Skeletal muscle tissue (tissue), 4 donors: ENCODE results near the gene C1QTNF9. TPM values are rescaled to one million over a fixed set of nuclear protein-coding genes. Genes with fewer than 3 reads are reported as not detected.
"Not testable (repeated sequence)": the region's sequence is repeated elsewhere in the genome, so short reads cannot be mapped to it uniquely, and the experiment has no call there.

ENCODE experiments used
- H3K27ac ChIP-seq: one replicate; pipeline ENCODE4 v1.7.0; 2013; ENCODE audit warnings: mild to moderate bottlenecking, low read depth, low read length, inconsistent platforms
- H3K27me3 ChIP-seq, 3 donors: one replicate each; pipeline ENCODE4 v1.7.0; 2013; ENCODE audit warnings: low read length in 3 of 3; ENCODE audit not compliant: control insufficient read depth in 3 of 3, insufficient read depth in 3 of 3
- H3K36me3 ChIP-seq, 3 donors: one replicate each; pipeline ENCODE4 v1.7.0; 2013; ENCODE audit warnings: low read length in 3 of 3; ENCODE audit not compliant: control insufficient read depth in 3 of 3, insufficient read depth in 3 of 3
- H3K4me1 ChIP-seq, 3 donors: one replicate each; pipeline ENCODE4 v1.7.0; 2013; ENCODE audit warnings: low read length in 3 of 3, mild to moderate bottlenecking in 3 of 3; ENCODE audit not compliant: control insufficient read depth in 3 of 3, insufficient read depth in 3 of 3
- H3K4me3 ChIP-seq, 3 donors: one replicate each; pipeline ENCODE4 v1.7.0; 2013; ENCODE audit warnings: low read length in 3 of 3
- H3K9ac ChIP-seq, 3 donors: one replicate each; pipeline ENCODE4 v1.7.0; 2013; ENCODE audit warnings: low read length in 3 of 3, mild to moderate bottlenecking in 3 of 3, moderate library complexity in 2 of 3, low read depth in 1 of 3
- H3K9me3 ChIP-seq, 3 donors: one replicate each; pipeline ENCODE4 v1.7.0; 2013; ENCODE audit warnings: low read length in 3 of 3; ENCODE audit not compliant: control insufficient read depth in 3 of 3
- total RNA-seq: library from RNA; depleted of rRNA; stranded (reverse); fragments of >200 nt; gene quantifications from one replicate; pipeline ENCODE4 v1.2.3, GENCODE V29; 2014
- donor health status: Osteomylitis.

Gene C1QTNF9
- total RNA-seq, 1 donor from 2014 or later: 2.6 TPM

DNA sequence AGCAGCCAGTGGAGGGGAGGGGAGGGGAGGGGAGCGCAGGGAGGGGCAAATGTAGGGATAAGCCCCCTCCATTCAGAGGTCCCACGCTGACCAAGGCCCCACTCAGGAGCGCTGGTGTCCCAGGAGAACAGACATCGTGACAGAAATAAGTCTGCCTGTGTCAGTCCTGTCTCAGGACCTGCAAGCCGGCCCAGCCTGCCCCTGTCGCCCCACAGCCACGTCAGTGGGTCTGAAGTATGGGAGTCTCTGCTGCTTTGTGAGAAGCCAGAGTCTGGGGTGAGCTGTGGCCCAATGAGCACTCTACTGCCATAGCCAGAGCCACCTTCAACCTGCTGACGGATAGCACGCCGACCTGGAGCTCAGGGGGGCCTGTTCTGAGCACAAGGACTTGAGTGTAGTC is 8.5 kb downstream of the C1QTNF9 start:
- not testable (repeated sequence) for H3K4me1 ChIP-seq, H3K9ac ChIP-seq, H3K27ac ChIP-seq, H3K9me3 ChIP-seq, H3K27me3 ChIP-seq, H3K4me3 ChIP-seq, H3K36me3 ChIP-seq

DNA sequence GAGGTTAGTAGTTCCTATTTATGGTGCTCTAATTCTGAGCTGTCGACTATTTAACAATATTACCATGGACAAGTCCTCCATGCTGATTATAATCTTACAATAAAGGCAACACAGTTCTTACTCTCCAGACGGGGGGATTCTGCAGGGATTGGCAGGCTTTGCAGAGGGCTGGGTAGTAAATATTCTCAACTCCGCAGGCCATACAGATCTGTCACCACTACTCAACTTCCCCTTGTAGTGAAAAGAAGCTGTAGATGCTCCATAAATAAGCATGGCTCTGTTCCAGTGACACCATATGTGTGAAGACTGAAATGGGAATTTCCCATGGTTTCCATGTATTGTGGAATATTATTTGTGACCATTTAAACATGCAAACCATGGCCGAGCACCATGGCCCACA is 9.5 kb downstream of the C1QTNF9 start:
- H3K36me3 ChIP-seq, H3K27ac ChIP-seq, H3K27me3 ChIP-seq, H3K9me3 ChIP-seq, H3K4me1 ChIP-seq, H3K9ac ChIP-seq, H3K4me3 ChIP-seq: not testable (repeated sequence)

DNA sequence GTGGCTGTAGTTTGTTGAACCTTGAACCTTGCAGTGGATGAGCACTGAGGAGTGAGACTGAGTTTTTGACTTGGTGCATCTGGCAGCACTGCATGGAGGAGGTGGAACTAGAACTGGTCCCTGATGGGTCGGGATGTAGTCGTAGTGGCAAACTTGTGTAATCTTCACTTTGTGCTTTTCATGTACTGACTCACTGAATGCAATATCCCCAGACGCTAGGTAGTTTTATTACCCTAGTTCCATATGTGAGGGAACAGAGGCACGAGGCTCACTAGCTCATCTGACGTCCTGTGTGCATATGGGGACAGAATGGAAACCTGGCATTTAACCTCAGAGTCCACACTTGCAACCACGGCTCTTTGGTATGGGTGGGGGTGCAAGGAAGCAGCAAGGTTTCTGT is 10.3 kb downstream of the C1QTNF9 start:
- not testable (repeated sequence) for H3K9me3 ChIP-seq, H3K36me3 ChIP-seq, H3K27me3 ChIP-seq, H3K4me1 ChIP-seq, H3K9ac ChIP-seq, H3K4me3 ChIP-seq, H3K27ac ChIP-seq

DNA sequence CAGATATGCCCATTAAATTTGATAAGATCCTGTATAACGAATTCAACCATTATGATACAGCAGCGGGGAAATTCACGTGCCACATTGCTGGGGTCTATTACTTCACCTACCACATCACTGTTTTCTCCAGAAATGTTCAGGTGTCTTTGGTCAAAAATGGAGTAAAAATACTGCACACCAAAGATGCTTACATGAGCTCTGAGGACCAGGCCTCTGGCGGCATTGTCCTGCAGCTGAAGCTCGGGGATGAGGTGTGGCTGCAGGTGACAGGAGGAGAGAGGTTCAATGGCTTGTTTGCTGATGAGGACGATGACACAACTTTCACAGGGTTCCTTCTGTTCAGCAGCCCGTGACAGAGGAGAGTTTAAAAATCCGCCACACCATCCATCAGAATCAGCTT is 12.0 kb downstream of the C1QTNF9 start:
- not testable (repeated sequence) for H3K27ac ChIP-seq, H3K4me3 ChIP-seq, H3K9ac ChIP-seq, H3K9me3 ChIP-seq, H3K27me3 ChIP-seq, H3K4me1 ChIP-seq, H3K36me3 ChIP-seq

DNA sequence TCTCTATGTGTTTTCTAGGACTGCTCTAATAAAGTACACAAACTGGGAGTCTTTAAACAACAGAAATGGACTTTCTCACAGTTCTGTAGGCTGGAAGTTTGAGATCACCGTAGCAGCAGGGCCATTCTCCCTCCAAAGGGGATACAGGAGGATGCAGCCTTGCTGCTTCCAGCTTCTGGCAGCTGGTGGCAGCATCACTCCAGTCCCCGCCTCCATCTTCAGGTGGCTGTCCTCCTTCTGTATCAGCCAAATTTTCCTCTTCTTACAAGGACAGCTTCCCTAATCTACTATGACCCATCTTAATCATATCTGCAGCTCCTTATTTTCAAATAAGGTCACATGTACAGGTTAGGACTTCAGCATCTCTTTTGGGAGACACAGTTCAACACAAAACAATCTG is 13.1 kb downstream of the C1QTNF9 start:
- H3K9ac ChIP-seq, H3K27me3 ChIP-seq, H3K4me3 ChIP-seq, H3K36me3 ChIP-seq, H3K4me1 ChIP-seq, H3K27ac ChIP-seq, H3K9me3 ChIP-seq: not testable (repeated sequence)

DNA sequence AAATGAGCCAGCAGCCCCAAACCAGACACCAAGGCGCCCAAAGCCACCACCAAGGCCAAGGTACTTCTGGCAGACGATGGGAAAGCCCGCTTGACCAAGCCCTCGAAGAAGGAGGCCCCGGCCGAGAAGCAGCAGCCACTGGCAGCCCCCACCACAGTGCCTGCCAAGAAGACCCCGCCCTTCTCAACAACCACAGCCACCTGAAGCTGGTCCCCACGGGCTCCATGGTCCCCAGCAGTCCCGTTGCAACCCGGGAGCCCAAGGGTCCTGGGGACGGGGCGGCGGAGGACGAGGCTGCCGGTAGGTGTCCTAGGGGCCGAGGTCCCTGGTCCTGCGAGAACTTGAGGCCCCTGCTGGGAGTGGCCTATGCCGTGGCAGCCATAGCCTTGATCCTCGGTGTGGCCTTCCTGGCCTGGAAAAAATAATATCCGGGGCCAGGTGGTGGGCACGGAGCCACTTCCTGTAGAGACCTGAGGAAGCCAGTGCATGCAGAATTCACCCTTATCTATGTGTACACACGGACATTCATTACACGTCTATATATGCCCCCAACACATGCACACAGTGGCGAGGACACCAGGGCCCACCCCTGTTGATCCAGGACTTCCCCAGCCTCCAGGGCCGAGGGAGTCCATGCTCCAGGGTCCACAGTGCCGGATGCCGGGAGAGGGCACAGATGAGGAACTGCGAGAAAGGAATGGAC is 13.8 kb downstream of the C1QTNF9 start:
- no peak overlapping the region for H3K4me3 ChIP-seq
- H3K36me3 ChIP-seq: no peaks in the 10 kb centered on the region
- no peak overlapping the region for H3K9ac ChIP-seq
- peaks cover 0 to 9% (median 0%) of the 10 kb centered on the region in 3 donors for H3K27me3 ChIP-seq
- no peaks in the 10 kb centered on the region for H3K9me3 ChIP-seq
- H3K27ac ChIP-seq: no peak overlapping the region
- H3K4me1 ChIP-seq: no peaks in the 10 kb centered on the region

DNA sequence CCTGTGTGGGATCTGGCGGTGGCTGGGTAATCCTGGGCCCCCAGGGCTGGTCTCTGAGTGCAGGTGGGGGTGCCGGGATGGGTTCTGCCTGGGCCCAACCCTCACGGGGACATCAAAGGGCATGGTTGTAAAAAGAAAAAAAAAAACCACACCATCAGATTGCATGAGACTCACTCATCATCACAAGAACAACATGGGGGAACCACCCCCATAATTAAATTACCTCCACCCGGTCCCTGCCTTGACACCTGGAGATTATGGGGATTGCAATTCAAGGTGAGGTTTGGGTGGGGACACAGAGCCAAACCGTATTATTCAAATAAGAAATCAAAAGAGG is 14.3 kb downstream of the C1QTNF9 start:
- Histone ChIP-seq H3K27ac (no peak overlapping the region), H3K36me3 (no peaks in the 10 kb centered on the region), H3K4me3 (no peak overlapping the region), H3K27me3 (peaks cover 0 to 13% (median 0%) of the 10 kb centered on the region in 3 donors), H3K9me3 (no peaks in the 10 kb centered on the region), H3K4me1 (no peaks in the 10 kb centered on the region), H3K9ac (no peak overlapping the region)

DNA sequence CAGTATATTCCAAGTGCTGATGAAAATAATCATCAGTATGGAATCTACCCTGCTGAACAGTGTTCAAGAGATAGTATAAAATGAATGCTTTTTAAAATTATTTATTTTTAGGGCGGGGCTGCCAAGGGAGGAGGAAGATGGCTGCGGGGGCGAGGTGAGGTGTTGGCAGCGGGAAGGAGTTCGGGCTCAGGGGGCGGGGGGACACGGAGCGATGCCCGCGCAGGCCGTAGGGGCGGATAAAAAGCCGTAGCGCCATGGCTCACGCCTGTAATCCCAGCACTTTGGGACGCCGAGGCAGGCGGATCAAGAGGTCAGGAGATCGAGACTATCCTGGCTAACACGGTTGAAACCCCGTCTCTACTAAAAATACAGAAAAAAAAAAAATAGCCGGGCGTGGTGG is 18.2 kb downstream of the C1QTNF9 start:
- H3K9ac ChIP-seq, H3K4me1 ChIP-seq, H3K27ac ChIP-seq, H3K9me3 ChIP-seq, H3K36me3 ChIP-seq, H3K4me3 ChIP-seq: not testable (repeated sequence)
- H3K27me3 ChIP-seq: peaks cover 0 to 14% (median 0%) of the 10 kb centered on the region in 3 donors

DNA sequence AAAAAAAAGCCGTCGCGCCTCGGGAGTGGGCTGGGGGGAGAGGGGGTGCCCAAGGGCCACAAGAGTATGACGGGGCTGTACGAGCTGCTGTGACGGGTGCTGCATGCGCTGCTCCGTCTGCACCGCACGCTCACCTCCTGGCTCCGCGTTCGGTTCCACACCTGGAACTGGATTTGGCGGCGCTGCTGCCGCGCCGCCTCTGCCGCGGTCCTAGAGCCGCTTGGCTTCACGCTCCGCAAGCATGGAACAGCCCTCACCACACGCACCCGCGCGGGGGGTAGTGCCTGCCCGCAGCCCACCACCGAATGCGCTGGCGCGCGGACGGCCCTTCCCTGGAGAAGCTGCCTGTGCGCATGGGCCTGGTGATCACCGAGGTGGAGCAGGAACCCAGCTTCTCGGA is 18.8 kb downstream of the C1QTNF9 start:
- Histone ChIP-seq H3K9ac (no peak overlapping the region), H3K4me3 (no peak overlapping the region)

DNA sequence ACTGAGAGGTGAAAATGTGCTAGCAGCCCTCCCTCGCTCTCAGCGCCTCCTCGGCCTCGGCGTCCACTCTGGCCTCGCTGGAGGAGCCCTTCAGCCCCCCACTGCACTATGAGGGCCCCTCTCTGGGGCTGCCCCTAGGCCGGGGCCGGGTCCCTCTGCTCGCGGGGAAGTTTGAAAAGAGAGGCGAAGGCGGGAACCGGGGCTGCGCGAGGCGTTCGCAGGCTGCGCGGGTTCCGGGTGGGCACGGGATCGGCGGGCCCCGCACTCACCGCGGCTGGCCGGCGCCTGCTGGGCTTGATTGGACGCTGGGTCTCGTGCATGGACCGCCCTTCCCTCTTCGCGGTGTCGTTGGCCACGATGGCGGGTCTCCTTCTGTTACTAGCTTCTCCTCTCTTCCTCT is 29.3 kb downstream of the C1QTNF9 start:
- Histone ChIP-seq H3K27ac (no peak overlapping the region), H3K27me3 (no peaks in the 10 kb centered on the region), H3K36me3 (no peaks in the 10 kb centered on the region), H3K9me3 (no peaks in the 10 kb centered on the region), H3K4me1 (no peaks in the 10 kb centered on the region), H3K4me3 (no peak overlapping the region), H3K9ac (no peak overlapping the region)

More for the DNA sequence above, 18.8 kb downstream of the C1QTNF9 start:
- Histone ChIP-seq H3K4me1 (no peaks in the 10 kb centered on the region), H3K36me3 (no peaks in the 10 kb centered on the region), H3K27me3 (peaks cover 0 to 10% (median 0%) of the 10 kb centered on the region in 3 donors), H3K27ac (no peak overlapping the region), H3K9me3 (no peaks in the 10 kb centered on the region)
